K562 (cell line): ENCODE results near the gene C15orf61. TPM values are rescaled to one million over a fixed set of nuclear protein-coding genes. Genes with fewer than 3 reads are reported as not detected.

Experiments
- DPF2 ChIP-seq: fragments of 450-650 bp; IDR thresholded peaks from 2 replicates; pipeline ENCODE4 v1.6.1; 2016
- EGR1 ChIP-seq: fragments of 450-650 bp; conservative IDR thresholded peaks from 2 replicates; pipeline ENCODE4 v1.6.1; 2017; ENCODE audit warnings: mild to moderate bottlenecking
- FOXP1 ChIP-seq: sonication (generic); formaldehyde crosslinking; IDR thresholded peaks from 2 replicates; pipeline ENCODE4 v1.8.0; 2022; ENCODE audit warnings: mild to moderate bottlenecking, missing genetic modification reagents
- JUND ChIP-seq, 2 experiments: IDR thresholded peaks; 2 replicates in 1 of 2; 3 replicates in 1 of 2; pipeline ENCODE4 v1.6.1; 2011; ENCODE audit warnings: borderline replicate concordance in 2 of 2, low read depth in 2 of 2, low read length in 2 of 2, improper control_type of control experiment in 1 of 2, missing biosample characterization in 1 of 2, missing genetic modification characterization in 1 of 2, missing genetic modification reagents in 1 of 2
- KLF1 ChIP-seq: fragments of 450-650 bp; IDR thresholded peaks from 2 replicates; pipeline ENCODE4 v1.6.1; 2016; ENCODE audit warnings: missing genetic modification characterization, missing compliant biosample characterization
- KLF13 ChIP-seq: fragments of 450-650 bp; IDR thresholded peaks from 2 replicates; pipeline ENCODE4 v1.6.1; 2016; ENCODE audit warnings: missing genetic modification characterization, low read depth, mild to moderate bottlenecking, missing compliant biosample characterization, moderate library complexity, borderline replicate concordance
- NFYB ChIP-seq: IDR thresholded peaks from 2 replicates; pipeline ENCODE4 v1.6.1; 2011; ENCODE audit warnings: mild to moderate bottlenecking, moderate library complexity; ENCODE audit not compliant: insufficient read length; ENCODE audit errors: extremely low read depth
- RFX1 ChIP-seq: fragments of 450-650 bp; IDR thresholded peaks from 2 replicates; pipeline ENCODE4 v1.6.1; 2016; ENCODE audit warnings: mild to moderate bottlenecking, moderate library complexity
- SIN3B ChIP-seq: fragments of 450-650 bp; IDR thresholded peaks from 2 replicates; pipeline ENCODE4 v1.6.1; 2017; ENCODE audit warnings: low read depth, mild to moderate bottlenecking, moderate library complexity
- SMAD4 ChIP-seq: fragments of 250-450 bp; sonication (Bioruptor Pico); conservative IDR thresholded peaks from 2 replicates; pipeline ENCODE4 v1.8.0; 2021; ENCODE audit warnings: inconsistent platforms, mild to moderate bottlenecking, moderate library complexity
- SP1 ChIP-seq: sonication (generic); formaldehyde crosslinking; IDR thresholded peaks from 2 replicates; pipeline ENCODE4 v1.8.1; 2022; ENCODE audit warnings: mild to moderate bottlenecking, missing genetic modification reagents
- YY1 ChIP-seq, 3 experiments: IDR thresholded peaks; 2 replicates each; pipeline ENCODE4 v1.6.1; 2011; ENCODE audit warnings: low read length in 2 of 3, mild to moderate bottlenecking in 2 of 3, moderate library complexity in 2 of 3, borderline replicate concordance in 1 of 3, control low read depth in 1 of 3, low read depth in 1 of 3; ENCODE audit not compliant: insufficient read depth in 3 of 3, insufficient replicate concordance in 2 of 3, control insufficient read depth in 1 of 3, insufficient read length in 1 of 3; ENCODE audit errors: extremely low read depth in 1 of 3
- ZBED1 ChIP-seq: IDR thresholded peaks from 2 replicates; pipeline ENCODE4 v1.6.1; 2014
- ZBTB7A ChIP-seq: IDR thresholded peaks from 2 replicates; pipeline ENCODE4 v1.6.1; 2011; ENCODE audit warnings: low read depth, mild to moderate bottlenecking, low read length, moderate library complexity, borderline replicate concordance; ENCODE audit not compliant: control insufficient read depth
- ZNF175 ChIP-seq: fragments of 200-800 bp; sonication (Bioruptor generic); IDR thresholded peaks from 2 replicates; pipeline ENCODE4 v1.6.1; 2016; ENCODE audit warnings: low read depth, mild to moderate bottlenecking, missing genetic modification characterization, missing compliant biosample characterization
- polyA plus RNA-seq, 8 experiments: library from polyadenylated mRNA; depleted of rRNA in 4 of 8; stranded (reverse) in 5 of 8; unstranded in 3 of 8; fragments of >200 nt; fragmentation: Nextera tagmentation in 2 of 8; fragmentation: Illumina TruSeq in 1 of 8; extraction: Ambion mirVana in 2 of 8; extraction: Trizol in 1 of 8; gene quantifications; 2 replicates each; pipeline versions ENCODE4 v1.2.1 to v1.2.3, GENCODE V29; 2011 to 2014; ENCODE audit warnings: inconsistent platforms in 1 of 8, missing spikeins in 1 of 8
- total RNA-seq, 7 experiments: library from RNA; depleted of rRNA in 6 of 7; stranded (reverse); fragments of >200 nt in 6 of 7; fragmentation: Illumina TruSeq in 2 of 7; extraction: Trizol in 2 of 7; gene quantifications; 2 replicates each; pipeline versions ENCODE4 v1.2.1 to v1.2.3, GENCODE V29; 2011 to 2021; ENCODE audit warnings: low replicate concordance in 1 of 7
- TF ChIP-seq, protein P1 (sequence below), 3 experiments: fragments of 200-800 bp in 1 of 3; fragments of 250-450 bp in 1 of 3; fragments of 450-650 bp in 1 of 3; sonication (Bioruptor Pico) in 1 of 3; sonication (Bioruptor generic) in 1 of 3; formaldehyde crosslinking in 1 of 3; IDR thresholded peaks; 2 replicates each; pipeline versions ENCODE4 v1.6.1 to v1.8.0; 2016 to 2022; ENCODE audit warnings: mild to moderate bottlenecking in 2 of 3, missing genetic modification characterization in 2 of 3, missing compliant biosample characterization in 1 of 3, moderate library complexity in 1 of 3
- TF ChIP-seq, protein P2 (sequence below): fragments of 250-450 bp; sonication (Bioruptor Pico); IDR thresholded peaks from 2 replicates; pipeline ENCODE4 v1.8.0; 2022; ENCODE audit warnings: inconsistent platforms
- TF ChIP-seq, protein P3 (sequence below), 2 experiments: IDR thresholded peaks; 2 replicates each; pipeline ENCODE4 v1.6.1; 2011; ENCODE audit warnings: borderline replicate concordance in 1 of 2, control low read depth in 1 of 2, low read depth in 1 of 2, low read length in 1 of 2, mild to moderate bottlenecking in 1 of 2, mixed read lengths in 1 of 2, moderate library complexity in 1 of 2; ENCODE audit not compliant: insufficient read depth in 1 of 2, insufficient read length in 1 of 2, poor library complexity in 1 of 2, severe bottlenecking in 1 of 2; ENCODE audit errors: extremely low read depth in 1 of 2

The C15orf61 gene
- total and polyA plus RNA-seq, 9 of the 15 experiments (the other 6 are each of a cell fraction or from before 2014, with no cell fraction given) = 1.6 to 10.5 (median 4.3) TPM

DNA sequence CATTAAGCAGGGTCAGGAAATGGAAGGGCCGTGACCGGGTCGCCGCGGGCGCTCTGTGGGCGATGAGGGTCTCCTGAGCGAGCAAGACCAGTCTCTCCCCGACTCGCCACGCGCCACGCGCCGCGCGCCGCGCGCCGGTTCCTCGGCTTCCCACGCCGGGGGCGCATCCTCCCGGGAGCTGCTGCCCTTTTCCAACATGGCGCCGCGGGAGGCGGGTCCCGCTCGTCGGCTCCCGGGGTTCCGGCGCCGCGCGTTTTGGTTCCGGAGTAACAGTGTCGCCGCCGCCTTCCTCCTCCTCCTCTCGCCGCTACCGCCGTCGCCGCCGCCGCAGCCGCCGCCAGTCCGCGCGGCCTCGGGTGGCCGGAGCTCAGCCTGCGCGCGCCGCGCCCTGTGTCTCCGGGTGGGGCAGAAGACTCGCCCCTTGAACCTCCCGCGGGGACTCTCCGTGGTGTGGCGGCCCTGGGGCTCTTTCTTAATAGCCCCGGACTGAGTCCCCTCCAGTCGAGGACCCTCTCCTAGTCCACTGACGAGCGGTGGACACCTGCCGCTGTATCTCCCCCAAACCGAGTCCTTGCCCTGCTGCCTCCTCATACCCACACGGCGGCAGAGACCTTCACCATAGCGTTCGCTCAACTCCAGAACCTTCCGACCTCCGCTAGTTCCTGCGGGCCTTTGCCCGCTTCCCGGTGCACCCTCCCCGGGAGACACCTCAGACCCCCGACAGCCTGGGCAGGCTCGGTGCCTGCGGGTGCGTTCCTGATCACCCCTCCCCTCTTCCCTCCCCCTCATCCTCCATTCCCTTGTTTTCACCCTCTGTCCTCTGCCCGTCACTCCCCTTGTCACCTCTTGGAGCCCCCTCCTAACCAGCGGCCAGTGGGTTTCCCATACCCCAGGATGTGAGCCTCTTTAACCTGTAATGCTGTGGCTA lies 21.8 kb downstream of the C15orf61 start, which contains the start of gene MAP2K5 (continued):
- TF ChIP-seq, protein P1, sequence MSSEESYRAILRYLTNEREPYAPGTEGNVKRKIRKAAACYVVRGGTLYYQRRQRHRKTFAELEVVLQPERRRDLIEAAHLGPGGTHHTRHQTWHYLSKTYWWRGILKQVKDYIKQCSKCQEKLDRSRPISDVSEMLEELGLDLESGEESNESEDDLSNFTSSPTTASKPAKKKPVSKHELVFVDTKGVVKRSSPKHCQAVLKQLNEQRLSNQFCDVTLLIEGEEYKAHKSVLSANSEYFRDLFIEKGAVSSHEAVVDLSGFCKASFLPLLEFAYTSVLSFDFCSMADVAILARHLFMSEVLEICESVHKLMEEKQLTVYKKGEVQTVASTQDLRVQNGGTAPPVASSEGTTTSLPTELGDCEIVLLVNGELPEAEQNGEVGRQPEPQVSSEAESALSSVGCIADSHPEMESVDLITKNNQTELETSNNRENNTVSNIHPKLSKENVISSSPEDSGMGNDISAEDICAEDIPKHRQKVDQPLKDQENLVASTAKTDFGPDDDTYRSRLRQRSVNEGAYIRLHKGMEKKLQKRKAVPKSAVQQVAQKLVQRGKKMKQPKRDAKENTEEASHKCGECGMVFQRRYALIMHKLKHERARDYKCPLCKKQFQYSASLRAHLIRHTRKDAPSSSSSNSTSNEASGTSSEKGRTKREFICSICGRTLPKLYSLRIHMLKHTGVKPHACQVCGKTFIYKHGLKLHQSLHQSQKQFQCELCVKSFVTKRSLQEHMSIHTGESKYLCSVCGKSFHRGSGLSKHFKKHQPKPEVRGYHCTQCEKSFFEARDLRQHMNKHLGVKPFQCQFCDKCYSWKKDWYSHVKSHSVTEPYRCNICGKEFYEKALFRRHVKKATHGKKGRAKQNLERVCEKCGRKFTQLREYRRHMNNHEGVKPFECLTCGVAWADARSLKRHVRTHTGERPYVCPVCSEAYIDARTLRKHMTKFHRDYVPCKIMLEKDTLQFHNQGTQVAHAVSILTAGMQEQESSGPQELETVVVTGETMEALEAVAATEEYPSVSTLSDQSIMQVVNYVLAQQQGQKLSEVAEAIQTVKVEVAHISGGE (CRISPR knock-in tag; IDR thresholded peaks at IDR 0.05) = peak; percentile 47 to 98 (median 88); a peak in 5 of 6 replicates
- TF ChIP-seq, protein P2, sequence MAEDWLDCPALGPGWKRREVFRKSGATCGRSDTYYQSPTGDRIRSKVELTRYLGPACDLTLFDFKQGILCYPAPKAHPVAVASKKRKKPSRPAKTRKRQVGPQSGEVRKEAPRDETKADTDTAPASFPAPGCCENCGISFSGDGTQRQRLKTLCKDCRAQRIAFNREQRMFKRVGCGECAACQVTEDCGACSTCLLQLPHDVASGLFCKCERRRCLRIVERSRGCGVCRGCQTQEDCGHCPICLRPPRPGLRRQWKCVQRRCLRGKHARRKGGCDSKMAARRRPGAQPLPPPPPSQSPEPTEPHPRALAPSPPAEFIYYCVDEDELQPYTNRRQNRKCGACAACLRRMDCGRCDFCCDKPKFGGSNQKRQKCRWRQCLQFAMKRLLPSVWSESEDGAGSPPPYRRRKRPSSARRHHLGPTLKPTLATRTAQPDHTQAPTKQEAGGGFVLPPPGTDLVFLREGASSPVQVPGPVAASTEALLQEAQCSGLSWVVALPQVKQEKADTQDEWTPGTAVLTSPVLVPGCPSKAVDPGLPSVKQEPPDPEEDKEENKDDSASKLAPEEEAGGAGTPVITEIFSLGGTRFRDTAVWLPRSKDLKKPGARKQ (CRISPR knock-in tag) = no peak
- TF ChIP-seq ZNF175 (CRISPR knock-in tag) (no peak), JUND (IDR thresholded peaks at IDR 0.05; ENCODE audit: borderline replicate concordance, low read depth, low read length) (0 out of 2 replicates have a peak, but pooled peaks have one; percentile 21), JUND (tag; IDR thresholded peaks at IDR 0.05; ENCODE audit: borderline replicate concordance, low read depth, low read length) (no peak), NFYB (no peak), KLF1 (tag) (peak; percentile 52; the same call in 1 of the 2 replicates), YY1 (IDR thresholded peaks at IDR 0.05; ENCODE audit: borderline replicate concordance in 1 of 3, control insufficient read depth in 1 of 3, extremely low read depth in 1 of 3, insufficient read depth in 3 of 3, insufficient read length in 1 of 3, insufficient replicate concordance in 2 of 3, low read depth in 1 of 3, low read length in 2 of 3) (peak; percentile 85 to 99 (median 98)), KLF13 (tag) (peak; percentile 72; the same call in 1 of the 2 replicates), FOXP1 (CRISPR knock-in tag) (peak; percentile 54; the same call in 1 of the 2 replicates), SMAD4 (peak; percentile 86), SIN3B (peak; percentile 63; the same call in 1 of the 2 replicates), SP1 (CRISPR knock-in tag) (peak; percentile 15; the same call in 1 of the 2 replicates), ZBED1 (0 out of 2 replicates have a peak, but pooled peaks have one; percentile 31), RFX1 (no peak), ZBTB7A (peak; percentile 58), EGR1 (peak; percentile 68), DPF2 (peak; percentile 37; the same call in 1 of the 2 replicates)
- TF ChIP-seq, protein P3, sequence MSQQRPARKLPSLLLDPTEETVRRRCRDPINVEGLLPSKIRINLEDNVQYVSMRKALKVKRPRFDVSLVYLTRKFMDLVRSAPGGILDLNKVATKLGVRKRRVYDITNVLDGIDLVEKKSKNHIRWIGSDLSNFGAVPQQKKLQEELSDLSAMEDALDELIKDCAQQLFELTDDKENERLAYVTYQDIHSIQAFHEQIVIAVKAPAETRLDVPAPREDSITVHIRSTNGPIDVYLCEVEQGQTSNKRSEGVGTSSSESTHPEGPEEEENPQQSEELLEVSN (IDR thresholded peaks at IDR 0.05; ENCODE audit: borderline replicate concordance in 1 of 2, extremely low read depth in 1 of 2, insufficient read depth in 1 of 2, insufficient read length in 1 of 2, low read depth in 1 of 2, low read length in 1 of 2, poor library complexity in 1 of 2, severe bottlenecking in 1 of 2) = peak; percentile 49 to 78
